HEK293T (cell line): Measurements from ENCODE around the gene ACVR1B.

Source experiments
- BHLHE40 ChIP-seq: fragments of 450-650 bp; IDR thresholded peaks from 2 replicates; pipeline ENCODE4 v1.6.1; 2016; ENCODE audit warnings: mild to moderate bottlenecking, moderate library complexity, borderline replicate concordance
- CTBP1 ChIP-seq: fragments of 450-650 bp; IDR thresholded peaks from 2 replicates; pipeline ENCODE4 v1.6.1; 2016; ENCODE audit warnings: borderline replicate concordance
- FOXA1 ChIP-seq: fragments of 450-650 bp; IDR thresholded peaks from 2 replicates; pipeline ENCODE4 v1.6.1; 2016; ENCODE audit warnings: mild to moderate bottlenecking
- FOXM1 ChIP-seq: fragments of 450-650 bp; IDR thresholded peaks from 2 replicates; pipeline ENCODE4 v1.6.1; 2017; ENCODE audit warnings: mild to moderate bottlenecking, borderline replicate concordance
- HDGF ChIP-seq: fragments of 450-650 bp; IDR thresholded peaks from 2 replicates; pipeline ENCODE4 v1.6.1; 2017; ENCODE audit warnings: antibody characterized with exemption, borderline replicate concordance
- L3MBTL2 ChIP-seq: fragments of 450-650 bp; conservative IDR thresholded peaks from 2 replicates; pipeline ENCODE4 v1.6.1; 2016; ENCODE audit warnings: mild to moderate bottlenecking
- LEF1 ChIP-seq: fragments of 450-650 bp; IDR thresholded peaks from 2 replicates; pipeline ENCODE4 v1.6.1; 2017; ENCODE audit warnings: mild to moderate bottlenecking, borderline replicate concordance
- SUZ12 ChIP-seq: fragments of 450-650 bp; IDR thresholded peaks from 2 replicates; pipeline ENCODE4 v1.6.1; 2016; ENCODE audit warnings: mild to moderate bottlenecking

- TF ChIP-seq CTBP1 (no peak), HDGF (no peak), FOXA1 (no peak), LEF1 (no peak), FOXM1 (no peak), SUZ12 (no peak), BHLHE40 (no peak), L3MBTL2 (no peak)
These were observed 45.6 kb downstream of the ACVR1B start for GRCh38 chr12:51997136-51997535.
